Measurements from ENCODE around the gene ATXN10. TPM values are rescaled to one million over a fixed set of nuclear protein-coding genes. Genes with fewer than 3 reads are reported as not detected.
A peak's percentile ranks its signal among the peaks of the same experiment; 100 is the strongest.

ATXN10 gene
- total RNA-seq, 6 donors from 2014 or later: 90.2 to 137 (median 110) TPM

GRCh38 chr22:45642986-45643385, 28.6 kb upstream of the ATXN10 start:
- no peaks in the 10 kb centered on the region for H3K9me3 ChIP-seq
- no peaks in the 10 kb centered on the region for H3K27me3 ChIP-seq
- TF ChIP-seq CTCF (IDR thresholded peaks at IDR 0.05) (no peak), EP300 (IDR thresholded peaks at IDR 0.05) (no peak), POLR2AphosphoS5 (IDR thresholded peaks at IDR 0.05) (no peak), POLR2A (IDR thresholded peaks at IDR 0.05) (no peak)
- DNase-seq (no peak), ATAC-seq (ENCODE audit: low FRiP score in 2 of 2) (no peak)
- H3K27ac ChIP-seq: no peak overlapping the region
- peaks cover 17 to 28% (median 21%) of the 10 kb centered on the region in 4 donors for H3K4me1 ChIP-seq
- H3K4me3 ChIP-seq: no peak overlapping the region
- 43% methylated on average over 2 of the region's 2 CpGs for WGBS, 2 donors
- H3K36me3 ChIP-seq: no peaks in the 10 kb centered on the region

- 67 to 79% methylated on average over 12 of the region's 12 CpGs for WGBS, 2 donors
- no peak overlapping the region for H3K27ac ChIP-seq
- no peaks in the 10 kb centered on the region for H3K9me3 ChIP-seq
- ATAC-seq (ENCODE audit: low FRiP score in 2 of 2) (no peak), DNase-seq (no peak)
- TF ChIP-seq EP300 (IDR thresholded peaks at IDR 0.05): no peak
- TF ChIP-seq CTCF (IDR thresholded peaks at IDR 0.05): no peak
- no peak for TF ChIP-seq POLR2A (IDR thresholded peaks at IDR 0.05)
- TF ChIP-seq POLR2AphosphoS5 (IDR thresholded peaks at IDR 0.05): no peak
- H3K4me1 ChIP-seq: peaks cover 8 to 14% (median 8%) of the 10 kb centered on the region in 4 donors
- no peak overlapping the region for H3K4me3 ChIP-seq
- H3K36me3 ChIP-seq: no peaks in the 10 kb centered on the region
- no peaks in the 10 kb centered on the region for H3K27me3 ChIP-seq
Observed at GRCh38 chr22:45644714-45645113, 26.9 kb upstream of the ATXN10 start.

- no peak for DNase-seq
- Histone ChIP-seq H3K27ac (no peak overlapping the region), H3K27me3 (no peaks in the 10 kb centered on the region), H3K9me3 (no peaks in the 10 kb centered on the region), H3K36me3 (no peaks in the 10 kb centered on the region), H3K4me3 (no peak overlapping the region), H3K4me1 (peaks cover 7 to 12% (median 8%) of the 10 kb centered on the region in 4 donors)
- TF ChIP-seq POLR2A (IDR thresholded peaks at IDR 0.05) (no peak), CTCF (IDR thresholded peaks at IDR 0.05) (no peak), EP300 (IDR thresholded peaks at IDR 0.05) (no peak), POLR2AphosphoS5 (IDR thresholded peaks at IDR 0.05) (no peak)
- 42 to 60% methylated on average over 10 to 16 of the region's 16 CpGs for WGBS, 2 donors
- no peak for ATAC-seq (ENCODE audit: low FRiP score in 2 of 2)
Observed at GRCh38 chr22:45645150-45645525, 26.5 kb upstream of the ATXN10 start.

GRCh38 chr22:45645526-45646414, 25.9 kb upstream of the ATXN10 start:
- TF ChIP-seq CTCF (IDR thresholded peaks at IDR 0.05): peak; percentile 92 to 99 (median 98)
- TF ChIP-seq EP300 (IDR thresholded peaks at IDR 0.05): no peak
- Histone ChIP-seq H3K27me3 (no peaks in the 10 kb centered on the region), H3K9me3 (no peaks in the 10 kb centered on the region), H3K4me1 (peaks cover 7 to 12% (median 8%) of the 10 kb centered on the region in 4 donors), H3K36me3 (no peaks in the 10 kb centered on the region), H3K4me3 (peak overlapping the region in 1 of 4 donors; percentile 15), H3K27ac (no peak overlapping the region)
- WGBS, 2 donors: 23 to 56% methylated on average over 18 to 46 of the region's 54 CpGs
- DNase-seq: peak; percentile 78 to 97
- ATAC-seq (ENCODE audit: low FRiP score in 2 of 2): peak; percentile 88 to 91
